Astrocyte of the spinal cord (primary cell): ENCODE data around the gene NQO1.

ENCODE experiments used
- DNase-seq: peaks from one replicate; pipeline ENCODE4 v3.0.0; 2011; ENCODE audit warnings: low read depth, low spot score
- H3K4me3 ChIP-seq: 2 replicates; pipeline ENCODE4 v1.5.1; 2011; ENCODE audit warnings: low read depth, mild to moderate bottlenecking, low read length, moderate library complexity
- CTCF ChIP-seq: IDR thresholded peaks from 2 replicates; pipeline ENCODE4 v1.5.1; 2012; ENCODE audit warnings: low read depth, mild to moderate bottlenecking, low read length, inconsistent platforms
- in situ Hi-C: cut with HindIII; loops from 2 replicates; pipeline ENCODE4 v1.10.0; 2017; ENCODE audit warnings: low sequenced_read_pairs

Gene NQO1

DNA sequence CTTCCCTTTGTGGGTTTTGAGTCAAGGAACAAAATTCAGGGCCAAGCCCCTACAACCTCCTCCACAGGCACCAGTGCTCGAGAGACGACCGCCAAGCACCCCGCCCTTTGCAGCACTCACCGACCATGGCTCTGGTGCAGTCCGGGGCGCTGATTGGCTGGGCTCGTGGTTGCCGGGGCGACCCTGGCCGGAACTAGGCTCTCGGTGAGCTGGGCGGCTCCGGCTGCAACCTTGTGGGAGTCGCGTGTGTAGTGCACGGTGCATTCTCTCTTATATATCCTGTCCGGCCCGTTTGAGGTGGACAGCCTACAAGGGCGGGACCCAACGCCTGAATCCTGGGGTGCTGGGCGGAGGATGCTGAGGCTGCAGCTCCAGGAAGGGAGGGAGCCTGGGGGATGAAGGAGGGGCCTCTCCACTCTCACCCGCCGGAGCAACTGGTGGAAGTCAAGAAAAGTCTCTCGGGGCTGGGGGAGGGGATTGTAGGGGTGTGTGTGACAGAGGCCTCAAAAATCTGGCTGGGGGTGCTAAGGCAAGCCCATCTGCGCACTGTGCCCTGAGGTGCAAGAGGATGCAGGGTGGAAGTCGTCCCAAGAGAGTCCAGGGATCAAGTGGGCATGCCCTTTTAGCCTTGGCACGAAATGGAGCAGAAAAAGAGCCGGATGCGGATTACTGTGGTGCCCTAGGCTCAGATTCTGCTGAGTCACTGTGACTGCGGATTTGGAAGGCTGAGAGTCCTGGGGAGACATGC, at the start of gene NQO1:
NQO1 (minus strand) TSS at position 248 of the 748 bp plus-strand sequence; CDS start at position 127, 121 bp downstream.
- peak within 1 kb of the TSS; percentile 77 for H3K4me3 ChIP-seq
- no peak for TF ChIP-seq CTCF
- DNase-seq: peak; percentile 99
- in situ Hi-C loops: no loop called here

DNA sequence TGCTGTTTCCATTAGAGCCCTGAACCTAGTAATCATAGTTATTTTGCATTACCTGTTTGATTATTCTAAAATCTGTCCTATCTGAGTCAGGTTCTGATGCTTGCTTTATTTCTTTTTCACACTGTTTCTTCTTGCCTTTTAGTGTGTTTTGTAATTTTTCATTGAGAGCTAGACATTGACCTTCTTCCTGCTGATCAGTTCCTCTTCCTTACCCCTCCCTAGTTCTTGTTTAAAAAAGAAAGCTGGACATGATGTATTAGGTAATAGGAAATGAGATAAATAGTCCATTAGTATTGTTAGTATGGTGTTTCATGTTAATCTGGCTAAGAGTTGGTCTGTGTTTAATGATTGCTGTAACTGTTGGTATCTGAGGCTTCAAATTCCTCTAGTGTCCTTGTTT, 49.2 kb upstream of the NQO1 start:
- in situ Hi-C loops: no loop called here
- TF ChIP-seq CTCF: no peak
- no peak for DNase-seq
- H3K4me3 ChIP-seq: no peak overlapping the region

DNA sequence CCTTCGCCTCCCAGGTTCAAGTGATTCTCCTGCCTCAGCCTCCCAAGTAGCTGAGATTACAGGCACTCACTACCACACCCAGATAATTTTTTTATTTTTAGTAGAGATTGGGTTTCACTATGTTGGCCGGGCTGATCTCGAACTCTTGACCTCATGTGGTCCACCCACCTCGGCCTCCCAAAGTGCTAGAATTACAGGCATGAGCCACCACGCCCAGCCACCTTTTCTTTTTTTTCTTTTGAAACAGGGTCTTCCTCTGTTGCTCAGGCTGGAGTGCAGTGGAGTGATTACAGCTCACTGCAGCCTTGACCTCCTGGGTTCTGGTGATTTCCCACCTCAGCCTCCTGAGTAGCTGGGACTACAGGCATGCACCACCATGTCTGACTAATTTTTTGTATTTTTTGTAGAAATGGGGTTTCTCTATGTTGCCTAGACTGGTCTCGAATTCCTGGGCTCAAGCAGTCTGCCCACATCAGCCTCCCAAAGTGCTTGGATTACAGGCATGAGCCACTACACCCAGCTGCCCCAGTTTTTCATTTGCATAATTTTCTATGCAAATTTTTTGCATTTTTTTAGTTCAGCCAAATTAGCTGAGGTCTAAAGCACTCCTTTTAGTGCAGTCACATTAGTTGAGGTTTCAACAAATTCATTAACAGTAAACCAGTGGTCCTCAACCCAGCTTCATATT, 47.0 kb upstream of the NQO1 start:
- no peak for DNase-seq
- TF ChIP-seq CTCF: no peak
- in situ Hi-C loops: no loop called here
- no peak overlapping the region for H3K4me3 ChIP-seq

DNA sequence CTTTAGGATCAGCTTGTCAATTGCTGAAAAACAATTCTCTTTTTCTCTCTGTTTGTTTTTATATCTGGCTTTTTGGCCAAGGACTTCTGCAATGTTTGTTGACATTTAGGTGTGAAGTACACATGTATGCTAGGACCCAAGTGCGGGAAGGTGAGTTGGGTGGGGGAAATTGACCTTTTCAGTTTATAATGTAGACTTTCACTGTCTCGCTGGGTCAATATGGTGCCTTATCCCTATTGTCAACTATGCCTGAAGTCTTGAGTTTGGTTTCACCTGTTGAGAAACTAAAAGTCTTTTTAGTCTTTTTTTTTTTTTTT, 45.2 kb upstream of the NQO1 start:
- no peak for DNase-seq
- H3K4me3 ChIP-seq: no peak overlapping the region
- no peak for TF ChIP-seq CTCF
- in situ Hi-C loops: no loop called here

DNA sequence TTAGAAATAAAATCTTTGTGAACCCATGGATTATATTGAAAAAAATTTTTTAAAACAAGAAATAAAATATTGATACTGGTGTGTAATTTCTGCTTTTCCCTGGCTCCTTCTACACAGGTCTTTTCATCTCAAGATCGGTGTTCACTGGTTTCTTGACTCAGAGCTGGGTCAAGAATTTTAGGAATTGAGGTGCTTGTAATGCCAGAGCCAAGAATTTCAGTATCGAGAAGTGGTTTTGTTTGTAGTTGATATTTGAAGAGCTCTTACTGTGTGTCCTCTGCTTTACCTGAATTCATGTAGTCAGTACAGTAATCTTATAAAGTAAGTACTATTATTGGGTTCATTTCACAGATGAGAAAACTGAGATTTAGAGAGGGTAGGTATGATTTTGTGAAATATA, 43.0 kb upstream of the NQO1 start:
- DNase-seq: no peak
- in situ Hi-C loops: no loop called here
- TF ChIP-seq CTCF: no peak
- H3K4me3 ChIP-seq: no peak overlapping the region

DNA sequence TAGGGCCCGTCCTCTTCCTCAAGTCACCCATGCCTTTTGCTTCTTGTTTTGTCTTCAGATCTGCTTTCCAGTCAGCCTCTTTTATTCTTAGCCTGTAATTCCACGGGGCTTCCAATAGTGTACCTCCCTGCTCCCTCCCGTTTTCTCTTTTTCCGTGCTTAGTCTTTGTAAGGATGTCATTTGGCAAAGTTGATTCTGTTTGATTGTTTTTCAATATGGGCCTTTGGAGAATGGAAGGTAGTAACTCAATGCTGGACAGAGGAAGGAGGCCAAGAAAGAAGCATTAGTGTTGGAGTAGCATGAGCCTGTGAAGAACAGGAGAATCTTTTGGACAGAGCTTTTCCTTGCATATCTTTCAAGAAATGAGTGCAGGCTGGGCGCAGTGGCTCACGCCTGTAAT, 42.3 kb upstream of the NQO1 start:
- DNase-seq: no peak
- H3K4me3 ChIP-seq: no peak overlapping the region
- TF ChIP-seq CTCF: no peak
- in situ Hi-C loops: no loop called here
